Fibroblast of lung (primary cell): Measurements from ENCODE around the gene PDE3A. TPM values are rescaled to one million over a fixed set of nuclear protein-coding genes. Genes with fewer than 3 reads are reported as not detected.

Source experiments
- DNase-seq, 2 donors: peaks; one replicate each; pipeline versions ENCODE4 v3.0.0 to v3.0.0-alpha.2; 2010; ENCODE audit warnings: low read depth in 2 of 2
- H2AFZ ChIP-seq: 2 replicates; pipeline ENCODE4 v1.5.1; 2012; ENCODE audit warnings: low read length, control low read depth, inconsistent platforms
- H3K27ac ChIP-seq: 2 replicates; pipeline ENCODE4 v1.5.1; 2011; ENCODE audit warnings: low read length, control low read depth; ENCODE audit not compliant: insufficient read depth
- H3K27me3 ChIP-seq: 2 replicates; pipeline ENCODE4 v1.5.1; 2011; ENCODE audit warnings: mild to moderate bottlenecking, low read length; ENCODE audit not compliant: control insufficient read depth, insufficient read depth
- H3K36me3 ChIP-seq: 2 replicates; pipeline ENCODE4 v1.5.1; 2011; ENCODE audit warnings: low read length; ENCODE audit not compliant: control insufficient read depth, insufficient read depth
- H3K4me1 ChIP-seq: 2 replicates; pipeline ENCODE4 v1.5.1; 2011; ENCODE audit warnings: low read length; ENCODE audit not compliant: control insufficient read depth, insufficient read depth; ENCODE audit errors: extremely low read depth
- H3K4me2 ChIP-seq: 2 replicates; pipeline ENCODE4 v1.5.1; 2011; ENCODE audit warnings: low read length, control low read depth; ENCODE audit not compliant: insufficient read depth; ENCODE audit errors: extremely low read depth
- H3K4me3 ChIP-seq, 4 experiments: fragments of 200-600 bp in 1 of 4; sonication (generic) in 1 of 4; replicated peaks in 1 of 4; 2 replicates each; pipeline ENCODE4 v1.5.1; 2011 to 2016; ENCODE audit warnings: low read length in 4 of 4, low read depth in 3 of 4, mild to moderate bottlenecking in 3 of 4, control low read depth in 2 of 4, inconsistent platforms in 1 of 4, mixed read lengths in 1 of 4; ENCODE audit not compliant: insufficient read depth in 1 of 4; ENCODE audit errors: control extremely low read depth in 1 of 4
- H3K79me2 ChIP-seq: 2 replicates; pipeline ENCODE4 v1.5.1; 2012; ENCODE audit warnings: mild to moderate bottlenecking, low read length, inconsistent platforms; ENCODE audit not compliant: control insufficient read depth, insufficient read depth
- H3K9ac ChIP-seq: 2 replicates; pipeline ENCODE4 v1.5.1; 2011; ENCODE audit warnings: mild to moderate bottlenecking, low read length, control low read depth; ENCODE audit not compliant: insufficient read depth
- H3K9me3 ChIP-seq: 2 replicates; pipeline ENCODE4 v1.5.1; 2012; ENCODE audit warnings: low read depth, low read length; ENCODE audit not compliant: control insufficient read depth, insufficient read depth
- H4K20me1 ChIP-seq: 2 replicates; pipeline ENCODE4 v1.5.1; 2011; ENCODE audit warnings: low read length; ENCODE audit not compliant: control insufficient read depth, insufficient read depth; ENCODE audit errors: extremely low read depth
- EZH2 ChIP-seq: IDR thresholded peaks from 2 replicates; pipeline ENCODE4 v1.5.1; 2012; ENCODE audit warnings: low read length, control low read depth, mild to moderate bottlenecking; ENCODE audit errors: missing control alignments
- polyA plus RNA-seq, 2 donors: library from polyadenylated mRNA; depleted of rRNA in 1 of 2; stranded (reverse) in 1 of 2; unstranded in 1 of 2; fragments of >200 nt; gene quantifications; 2 replicates each; pipeline ENCODE4 v1.2.1, GENCODE V29; 2011 to 2012; ENCODE audit warnings: missing spikeins in 1 of 2
- total RNA-seq: library from RNA; depleted of rRNA; stranded (reverse); fragments of >200 nt; gene quantifications from 2 replicates; pipeline ENCODE4 v1.2.1, GENCODE V29; 2014
- TF ChIP-seq, protein P1 (sequence below), 2 donors: IDR thresholded peaks in 1 of 2; conservative IDR thresholded peaks in 1 of 2; 1 replicate in 1 of 2; 2 replicates in 1 of 2; pipeline ENCODE4 v1.5.1; 2011 to 2012; ENCODE audit warnings: low read length in 2 of 2, control low read depth in 1 of 2, inconsistent platforms in 1 of 2, low read depth in 1 of 2, mild to moderate bottlenecking in 1 of 2

The PDE3A gene
- total and polyA plus RNA-seq, 2 donors (not counting 1 experiment from before 2014, with no cell fraction given) = 0.17 to 2.7 TPM

GRCh38 chr12:20585913-20586312, 217.6 kb downstream of the PDE3A start:
- Histone ChIP-seq H3K79me2 (no peaks in the 10 kb centered on the region), H3K9me3 (no peaks in the 10 kb centered on the region), H3K27me3 (no peaks in the 10 kb centered on the region), H3K4me2 (no peak overlapping the region), H3K27ac (no peak overlapping the region), H3K4me3 (no peak overlapping the region), H4K20me1 (no peaks in the 10 kb centered on the region), H3K4me1 (no peaks in the 10 kb centered on the region), H2AFZ (no peak overlapping the region), H3K9ac (no peak overlapping the region), H3K36me3 (no peaks in the 10 kb centered on the region)
- DNase-seq = no peak
- TF ChIP-seq, protein P1, sequence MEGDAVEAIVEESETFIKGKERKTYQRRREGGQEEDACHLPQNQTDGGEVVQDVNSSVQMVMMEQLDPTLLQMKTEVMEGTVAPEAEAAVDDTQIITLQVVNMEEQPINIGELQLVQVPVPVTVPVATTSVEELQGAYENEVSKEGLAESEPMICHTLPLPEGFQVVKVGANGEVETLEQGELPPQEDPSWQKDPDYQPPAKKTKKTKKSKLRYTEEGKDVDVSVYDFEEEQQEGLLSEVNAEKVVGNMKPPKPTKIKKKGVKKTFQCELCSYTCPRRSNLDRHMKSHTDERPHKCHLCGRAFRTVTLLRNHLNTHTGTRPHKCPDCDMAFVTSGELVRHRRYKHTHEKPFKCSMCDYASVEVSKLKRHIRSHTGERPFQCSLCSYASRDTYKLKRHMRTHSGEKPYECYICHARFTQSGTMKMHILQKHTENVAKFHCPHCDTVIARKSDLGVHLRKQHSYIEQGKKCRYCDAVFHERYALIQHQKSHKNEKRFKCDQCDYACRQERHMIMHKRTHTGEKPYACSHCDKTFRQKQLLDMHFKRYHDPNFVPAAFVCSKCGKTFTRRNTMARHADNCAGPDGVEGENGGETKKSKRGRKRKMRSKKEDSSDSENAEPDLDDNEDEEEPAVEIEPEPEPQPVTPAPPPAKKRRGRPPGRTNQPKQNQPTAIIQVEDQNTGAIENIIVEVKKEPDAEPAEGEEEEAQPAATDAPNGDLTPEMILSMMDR (conservative IDR thresholded peaks at IDR 0.05 in 1 of 2, IDR thresholded peaks at IDR 0.05 in 1 of 2; ENCODE audit: low read depth in 1 of 2, low read length in 2 of 2) = no peak
- no peak for TF ChIP-seq EZH2

GRCh38 chr12:20588042-20588441, 219.7 kb downstream of the PDE3A start:
- no peaks in the 10 kb centered on the region for H3K4me1 ChIP-seq
- no peak overlapping the region for H2AFZ ChIP-seq
- H3K4me3 ChIP-seq = no peak overlapping the region
- no peak overlapping the region for H3K4me2 ChIP-seq
- no peaks in the 10 kb centered on the region for H3K79me2 ChIP-seq
- no peaks in the 10 kb centered on the region for H3K27me3 ChIP-seq
- no peaks in the 10 kb centered on the region for H3K9me3 ChIP-seq
- DNase-seq = no peak
- no peaks in the 10 kb centered on the region for H3K36me3 ChIP-seq
- no peak for TF ChIP-seq EZH2
- TF ChIP-seq, protein P1 (conservative IDR thresholded peaks at IDR 0.05 in 1 of 2, IDR thresholded peaks at IDR 0.05 in 1 of 2; ENCODE audit: low read depth in 1 of 2, low read length in 2 of 2) = no peak
- no peaks in the 10 kb centered on the region for H4K20me1 ChIP-seq
- no peak overlapping the region for H3K27ac ChIP-seq
- H3K9ac ChIP-seq = no peak overlapping the region

GRCh38 chr12:20590570-20590969, 222.2 kb downstream of the PDE3A start:
- Histone ChIP-seq H3K36me3 (no peaks in the 10 kb centered on the region), H3K79me2 (no peaks in the 10 kb centered on the region), H3K4me2 (no peak overlapping the region), H3K9me3 (no peaks in the 10 kb centered on the region), H3K27ac (no peak overlapping the region), H4K20me1 (no peaks in the 10 kb centered on the region), H3K9ac (no peak overlapping the region), H3K4me1 (no peaks in the 10 kb centered on the region), H2AFZ (no peak overlapping the region), H3K4me3 (no peak overlapping the region), H3K27me3 (no peaks in the 10 kb centered on the region)
- no peak for DNase-seq
- no peak for TF ChIP-seq EZH2
- TF ChIP-seq, protein P1 (conservative IDR thresholded peaks at IDR 0.05 in 1 of 2, IDR thresholded peaks at IDR 0.05 in 1 of 2; ENCODE audit: low read depth in 1 of 2, low read length in 2 of 2) = no peak
